Skin of body (tissue), 2 donors: ENCODE measurements around the gene BHLHE23. TPM values are rescaled to one million over a fixed set of nuclear protein-coding genes. Genes with fewer than 3 reads are reported as not detected.
A peak's percentile ranks its signal among the peaks of the same experiment; 100 is the strongest.

Experiments used
- DNase-seq: peaks from one replicate; lab custom pipeline; 2025; lab: John Stamatoyannopoulos, UW
- total RNA-seq: library from RNA; depleted of rRNA; stranded (reverse); fragments of >200 nt; gene quantifications from one replicate; pipeline ENCODE4 v1.2.3, GENCODE V29; 2014

BHLHE23 gene
- total RNA-seq, 1 donor from 2014 or later, result not detected

DNA sequence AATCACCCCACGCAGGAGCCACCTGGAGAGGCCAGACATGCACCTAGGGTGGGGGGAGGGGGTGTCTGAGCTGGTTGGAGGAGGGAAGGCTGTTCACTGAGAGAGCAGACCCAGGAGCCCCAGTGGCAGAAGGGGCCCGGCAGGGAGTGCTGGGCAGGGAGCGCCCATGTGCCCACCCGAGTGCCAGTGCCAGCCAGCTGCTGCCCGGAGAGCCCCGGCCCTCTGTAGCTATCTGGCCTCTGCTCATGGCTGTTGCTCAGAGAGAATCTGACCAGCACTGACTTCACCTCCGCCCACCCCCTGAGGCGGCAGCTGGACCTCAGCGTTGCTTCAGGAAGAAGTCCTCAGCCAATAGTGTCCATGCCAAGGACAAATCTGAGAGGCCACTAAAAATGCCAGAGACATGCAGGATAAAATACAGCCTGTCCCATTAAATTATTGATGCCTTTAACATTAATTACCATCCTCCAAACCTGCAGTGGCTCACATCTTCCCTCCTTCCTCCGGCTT is 31.5 kb downstream of the BHLHE23 start:
- no peak for DNase-seq

DNA sequence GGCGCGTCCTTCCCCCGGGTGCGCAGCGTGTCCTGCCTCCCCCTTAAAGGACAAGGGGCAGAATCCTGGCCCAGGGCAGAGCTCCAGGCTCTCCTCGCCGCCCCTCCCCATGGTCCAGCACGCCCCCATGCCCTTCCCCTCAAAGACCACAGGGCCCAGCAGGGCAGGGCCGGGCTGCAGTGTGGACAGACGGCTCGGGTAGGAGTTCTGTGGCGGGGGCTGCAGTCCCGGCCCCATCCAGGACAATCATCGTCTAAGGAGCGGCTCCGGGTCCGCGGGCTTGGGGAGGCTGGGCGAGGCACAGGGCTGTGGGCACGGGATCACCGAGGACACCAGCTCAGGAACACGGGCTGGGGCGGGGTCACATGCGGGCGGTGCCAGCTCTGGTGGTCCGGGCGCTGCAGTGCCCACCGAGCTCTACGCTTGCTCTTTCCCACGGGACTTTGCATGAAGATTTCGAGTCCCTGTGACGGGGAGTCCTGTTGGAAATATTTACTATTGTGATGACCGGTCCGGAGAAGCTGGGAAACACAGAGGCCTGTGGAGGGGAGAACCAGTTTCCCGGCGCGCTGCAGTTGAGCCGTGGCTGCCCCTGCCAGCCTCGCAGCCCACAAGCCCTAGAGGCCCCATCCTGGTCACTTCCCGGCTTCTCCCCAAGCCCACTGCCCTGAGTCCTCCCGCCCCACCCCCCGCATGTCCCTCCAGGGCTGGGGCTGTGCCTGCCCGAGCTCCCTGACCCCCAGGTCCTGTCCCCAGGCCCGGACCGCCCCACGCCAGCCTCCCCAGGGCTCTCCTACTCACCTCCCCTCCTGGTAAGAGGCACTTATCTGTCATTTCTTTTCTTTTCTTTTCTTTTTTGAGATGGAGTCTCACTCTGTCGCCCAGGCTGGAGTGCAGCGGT is 33.7 kb downstream of the BHLHE23 start:
- DNase-seq, result no peak

DNA sequence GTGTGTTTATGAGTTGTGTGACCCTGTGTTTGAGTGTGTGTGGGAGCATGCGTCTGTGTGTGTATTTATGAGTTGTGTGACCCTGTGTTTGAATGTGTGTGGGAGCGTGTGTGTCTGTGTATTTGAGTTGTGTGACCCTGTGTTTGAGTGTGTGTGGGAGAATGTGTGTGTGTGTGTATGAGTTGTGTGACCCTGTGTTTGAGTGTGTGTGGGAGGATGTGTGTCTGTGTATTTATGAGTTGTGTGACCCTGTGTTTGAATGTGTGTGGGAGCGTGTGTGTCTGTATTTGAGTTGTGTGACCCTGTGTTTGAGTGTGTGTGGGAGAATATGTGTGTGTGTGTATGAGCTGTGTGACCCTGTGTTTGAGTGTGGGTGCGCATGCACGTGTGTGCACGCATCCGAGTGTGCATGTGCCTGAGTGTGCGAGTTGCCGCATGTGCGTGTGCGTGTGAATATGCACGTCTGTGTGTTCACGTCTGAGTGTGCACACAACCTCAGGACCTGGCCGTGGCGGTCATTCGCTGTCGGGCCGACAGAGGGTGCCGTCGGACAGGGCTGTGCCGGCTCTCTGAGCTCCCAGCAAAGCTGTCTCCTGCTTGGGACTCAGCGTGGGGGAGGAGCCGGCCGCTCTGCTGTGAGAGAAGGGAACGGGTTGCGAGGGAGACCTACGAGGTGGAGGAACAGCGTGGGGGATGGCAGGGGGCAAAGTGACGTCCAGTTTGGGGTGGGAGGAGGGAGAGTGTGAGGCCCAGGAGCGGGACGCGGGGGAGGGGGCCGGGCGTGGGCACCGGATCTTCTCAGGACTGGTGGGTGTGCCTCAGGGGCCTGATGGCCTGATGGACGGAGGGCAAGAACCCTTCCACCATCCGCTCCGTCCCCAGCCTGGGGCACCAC is 34.6 kb downstream of the BHLHE23 start:
- DNase-seq, result peak; percentile 51

DNA sequence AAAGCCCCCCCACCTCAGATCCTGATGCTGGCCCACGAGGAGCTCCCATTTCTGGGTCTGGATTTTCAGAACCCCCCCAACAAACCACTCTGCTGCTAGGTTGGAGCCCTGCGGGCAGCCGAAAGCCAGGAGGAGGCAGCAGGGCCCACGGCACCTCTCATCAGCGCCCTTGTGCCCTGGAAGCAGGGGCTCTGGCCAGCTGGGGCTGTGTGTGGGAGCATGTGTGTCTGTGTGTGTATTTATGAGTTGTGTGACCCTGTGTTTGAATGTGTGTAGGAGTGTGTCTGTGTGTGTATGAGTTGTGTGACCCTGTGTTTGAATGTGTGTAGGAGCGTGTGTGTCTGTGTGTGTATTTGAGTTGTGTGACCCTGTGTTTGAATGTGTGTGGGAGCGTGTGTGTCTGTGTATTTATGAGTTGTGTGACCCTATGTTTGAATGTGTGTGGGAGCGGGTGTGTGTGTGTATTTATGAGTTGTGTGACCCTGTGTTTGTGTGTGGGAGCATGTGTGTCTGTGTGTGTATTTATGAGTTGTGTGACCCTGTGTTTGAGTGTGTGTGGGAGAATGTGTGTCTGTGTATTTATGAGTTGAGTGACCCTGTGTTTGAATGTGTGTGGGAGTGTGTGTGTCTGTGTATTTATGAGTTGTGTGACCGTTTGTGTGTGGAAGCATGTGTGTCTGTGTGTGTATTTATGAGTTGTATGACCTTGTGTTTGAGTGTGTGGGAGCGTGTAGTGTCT is 35.4 kb downstream of the BHLHE23 start:
- DNase-seq, result no peak

DNA sequence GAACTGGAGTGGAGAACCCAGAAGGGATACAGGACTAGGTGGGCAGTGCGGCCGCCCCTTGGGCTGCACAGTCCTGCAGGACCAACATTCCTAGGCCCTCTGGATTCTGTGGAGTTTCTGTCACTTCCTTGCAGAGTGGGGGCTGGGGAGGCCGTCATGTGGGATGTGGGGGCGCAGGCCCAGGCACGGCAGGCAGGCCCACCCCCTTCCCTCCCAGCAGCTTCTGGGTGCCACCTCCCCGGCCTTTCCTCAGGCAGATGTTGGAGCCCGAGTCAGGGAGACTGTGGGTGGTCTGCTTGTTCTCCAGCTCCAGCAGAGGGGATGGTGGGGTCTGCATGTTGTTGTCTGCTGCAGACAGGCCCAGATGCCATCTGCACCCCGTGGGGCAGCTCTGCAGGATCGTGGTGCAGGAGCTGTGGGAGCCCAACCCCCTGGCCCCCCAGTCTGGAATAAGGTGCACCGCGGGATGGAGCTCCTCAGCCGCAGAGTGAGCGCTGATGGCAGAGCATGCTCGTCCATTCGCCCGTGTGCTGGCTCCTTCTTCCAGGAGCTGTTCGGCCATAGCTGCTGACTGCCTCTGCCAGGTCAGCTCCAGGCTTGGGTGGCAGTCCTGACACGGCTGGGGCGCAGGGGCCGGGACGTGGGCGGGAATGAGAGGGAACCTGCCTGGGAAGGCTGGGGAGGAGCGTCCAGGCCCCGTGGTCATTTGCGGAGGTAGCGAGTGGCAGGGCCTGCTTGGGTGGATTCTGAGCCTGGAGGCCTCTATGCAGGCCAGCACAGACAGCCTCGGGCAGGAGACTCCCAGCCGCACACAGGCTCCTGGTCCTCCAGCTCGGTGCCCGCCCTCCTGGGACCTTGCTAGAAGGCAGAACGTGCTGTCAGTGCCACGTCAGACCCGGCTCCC is 36.2 kb downstream of the BHLHE23 start:
- no peak for DNase-seq

DNA sequence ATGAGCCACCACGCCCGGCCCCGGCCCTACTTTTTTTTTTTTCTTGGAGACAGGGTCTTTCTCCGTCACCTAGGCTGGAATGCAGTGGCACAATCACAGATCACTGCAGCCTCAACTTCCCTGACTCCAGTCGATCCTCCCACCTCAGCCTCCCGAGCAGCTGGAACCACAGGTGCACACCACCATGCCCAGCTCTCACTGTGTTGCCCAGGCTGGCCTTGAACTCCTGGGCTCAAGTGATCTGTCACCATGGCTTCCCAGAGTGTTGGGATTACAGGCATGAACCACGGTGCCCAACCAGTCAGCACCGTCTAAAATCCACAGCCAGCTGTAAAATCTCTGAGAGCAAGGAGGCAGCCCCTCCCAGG is 36.8 kb downstream of the BHLHE23 start:
- DNase-seq, result no peak

DNA sequence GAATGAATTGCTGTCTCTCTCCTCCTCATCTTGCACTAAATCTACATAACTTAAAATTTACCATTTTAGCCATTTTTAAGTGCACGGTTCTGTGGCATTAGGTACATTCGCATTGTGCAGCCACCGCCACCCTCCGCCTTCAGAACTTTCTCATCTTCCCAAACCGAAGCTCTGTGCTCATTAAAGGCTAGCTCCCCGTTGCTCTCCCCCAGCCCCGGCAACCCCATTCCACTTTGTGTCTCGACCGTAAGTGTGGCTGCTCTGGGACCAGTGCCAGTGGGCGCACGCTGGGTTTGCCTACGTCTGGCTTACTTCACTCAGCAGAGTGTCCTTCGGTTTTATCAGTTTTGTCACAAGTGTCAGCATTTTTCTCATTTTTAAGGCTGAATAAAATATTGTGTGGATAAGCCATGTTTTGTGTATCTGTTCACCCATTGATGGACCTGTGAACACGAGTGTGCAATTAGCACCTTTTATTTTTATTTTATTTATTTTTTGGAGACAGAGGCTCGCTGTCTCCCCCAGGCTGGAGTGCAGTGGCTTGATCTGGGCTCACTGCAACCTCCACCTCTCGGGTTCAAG is 37.5 kb downstream of the BHLHE23 start:
- no peak for DNase-seq

DNA sequence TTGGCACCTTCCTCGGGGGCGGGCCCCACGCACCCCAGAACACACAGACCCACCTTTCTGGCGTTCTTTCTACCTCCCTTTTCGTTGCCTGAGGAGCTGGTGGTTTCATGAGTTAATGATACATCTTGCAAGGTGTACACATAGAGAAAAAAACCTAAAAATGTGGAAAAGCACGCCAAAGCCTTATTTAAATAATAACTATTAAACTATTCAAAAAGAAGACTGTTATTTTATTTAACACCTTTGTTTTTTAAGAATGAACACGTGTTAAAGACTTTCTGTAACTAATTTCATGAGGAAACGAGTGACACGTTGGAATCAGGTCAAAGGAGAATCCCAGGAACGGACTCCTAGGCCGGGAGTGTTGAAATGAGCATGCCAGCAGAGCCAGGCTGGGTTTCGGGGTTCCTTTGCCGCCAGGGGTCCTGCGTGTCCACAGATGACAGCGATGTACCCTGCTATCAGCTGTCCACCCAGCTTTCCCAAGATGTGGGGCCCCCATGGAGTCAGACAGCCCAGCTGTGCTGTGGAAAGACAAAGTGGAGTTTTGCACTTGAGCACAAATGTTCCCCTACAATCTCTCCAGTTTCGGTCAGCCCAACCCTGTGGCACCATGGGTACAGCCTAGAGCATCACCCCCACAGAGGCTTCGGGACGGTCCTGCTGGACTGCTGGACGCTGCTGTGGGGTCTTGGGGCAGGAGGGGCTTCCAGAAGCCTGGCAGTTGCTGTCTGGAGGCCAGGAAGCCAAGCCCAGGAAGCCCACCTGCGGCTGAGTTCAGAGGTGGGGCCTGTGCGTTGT is 38.2 kb downstream of the BHLHE23 start:
- DNase-seq, result no peak

DNA sequence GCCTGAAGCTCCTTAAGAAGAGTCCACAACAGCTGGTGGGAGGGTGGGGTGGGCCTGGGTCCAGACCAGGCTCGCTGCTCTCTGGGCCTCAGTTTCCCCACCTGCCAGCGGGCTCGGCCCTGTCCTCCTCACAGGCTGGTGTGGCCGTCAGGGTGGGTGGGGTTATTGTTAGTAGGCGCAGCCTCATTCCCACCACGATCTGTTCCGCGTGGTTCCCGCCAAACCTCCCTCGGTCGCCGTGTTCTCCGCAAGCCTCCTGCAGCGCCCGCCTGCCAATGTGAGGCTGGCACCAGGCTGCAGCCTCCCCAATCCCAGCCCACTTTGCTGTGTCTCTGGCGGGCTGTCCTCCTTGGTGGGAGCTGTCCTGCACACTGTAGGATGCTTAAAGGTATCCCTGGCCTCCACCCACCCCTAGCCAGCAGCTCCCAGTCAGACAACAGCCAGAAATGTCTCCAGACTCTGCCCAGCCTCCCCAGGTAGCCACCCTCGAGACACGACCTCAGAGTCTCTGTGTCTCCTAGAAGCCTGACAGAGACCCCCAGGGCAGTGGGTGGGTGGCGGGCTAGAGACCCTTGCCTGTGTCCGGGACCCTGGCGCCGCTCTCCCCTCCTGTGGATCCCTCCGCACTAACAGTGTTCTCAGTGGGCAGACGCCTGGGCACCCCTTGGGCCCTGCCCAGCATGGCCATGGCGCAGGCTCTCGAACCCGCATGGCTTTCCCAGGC is 39.0 kb downstream of the BHLHE23 start:
- DNase-seq, result no peak

DNA sequence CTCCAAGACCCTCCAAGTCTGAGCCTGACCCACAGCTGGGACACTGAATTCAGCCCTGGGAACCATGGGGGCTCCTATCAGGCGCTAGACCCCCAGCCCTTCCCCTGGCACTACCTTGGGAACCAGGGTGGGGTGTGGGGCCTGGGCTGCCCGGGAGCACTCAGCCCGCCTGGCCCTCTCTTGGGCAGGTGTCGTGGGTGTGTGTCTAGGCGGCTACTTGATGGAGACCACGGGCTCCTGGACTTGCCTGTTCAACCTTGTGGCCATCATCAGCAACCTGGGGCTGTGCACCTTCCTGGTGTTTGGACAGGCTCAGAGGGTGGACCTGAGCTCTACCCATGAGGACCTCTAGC is 39.6 kb downstream of the BHLHE23 start:
- DNase-seq, result no peak

DNA sequence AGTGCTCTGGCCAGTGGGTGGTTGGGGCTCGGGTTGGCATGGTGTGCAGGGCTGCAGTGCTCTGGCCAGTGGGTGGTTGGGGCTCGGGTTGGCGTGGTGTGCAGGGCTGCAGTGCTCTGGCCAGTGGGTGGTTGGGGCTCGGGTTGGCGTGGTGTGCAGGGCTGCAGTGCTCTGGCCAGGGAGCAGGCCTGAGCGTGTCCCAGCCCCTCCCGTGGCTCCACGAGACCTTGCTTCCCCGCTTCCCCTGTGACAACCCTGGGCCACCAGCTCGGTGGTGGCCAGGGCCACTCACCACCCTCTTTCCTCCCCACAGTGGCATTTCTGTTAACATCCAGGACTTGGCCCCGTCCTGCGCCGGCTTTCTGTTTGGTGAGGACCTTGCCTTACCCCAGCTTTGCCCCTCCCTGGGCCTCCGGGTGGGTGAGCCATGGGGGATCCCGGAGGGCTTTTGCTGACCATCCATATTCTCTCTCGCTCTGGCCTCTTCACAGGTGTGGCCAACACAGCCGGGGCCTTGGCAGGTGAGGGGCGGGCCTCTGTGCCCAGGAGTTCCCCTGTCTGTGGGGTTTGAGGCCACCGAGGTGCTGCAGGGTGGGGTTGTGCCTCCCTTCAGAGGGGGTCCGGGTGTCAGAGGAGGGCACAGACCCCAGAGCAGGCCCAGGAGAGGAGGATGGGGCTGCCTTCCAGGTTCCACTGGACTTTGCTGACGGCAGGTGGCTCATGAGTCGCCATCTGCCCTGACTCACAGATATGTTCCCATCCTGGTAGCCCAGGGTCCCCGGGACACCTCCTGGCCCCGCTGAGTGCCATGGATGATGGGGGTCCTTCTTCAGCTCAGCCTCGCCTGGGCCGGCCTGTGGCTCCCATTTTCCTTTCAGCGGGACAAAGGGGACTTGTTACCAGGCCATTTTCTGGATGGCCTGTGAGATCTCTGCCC is 40.3 kb downstream of the BHLHE23 start:
- no peak for DNase-seq

DNA sequence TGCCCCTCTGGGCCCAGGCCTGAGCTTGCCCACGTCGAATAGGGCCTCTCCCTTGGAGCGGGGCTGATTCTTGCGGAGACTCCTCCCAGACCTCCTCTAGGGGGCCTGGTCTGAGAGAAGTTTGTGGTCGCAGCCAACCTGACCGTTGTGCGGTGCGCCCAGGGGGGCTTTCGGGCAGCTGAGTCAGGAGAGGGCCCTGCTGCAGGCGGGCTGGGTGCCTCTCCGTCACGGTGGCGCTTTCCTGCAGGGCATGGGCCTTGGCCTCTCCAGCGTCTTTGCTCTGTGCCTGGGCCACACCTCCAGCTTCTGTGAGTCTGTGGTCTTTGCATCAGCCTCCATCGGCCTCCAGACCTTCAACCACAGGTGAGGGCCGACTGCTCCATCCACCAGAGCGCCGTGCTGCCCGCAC is 41.4 kb downstream of the BHLHE23 start:
- no peak for DNase-seq

DNA sequence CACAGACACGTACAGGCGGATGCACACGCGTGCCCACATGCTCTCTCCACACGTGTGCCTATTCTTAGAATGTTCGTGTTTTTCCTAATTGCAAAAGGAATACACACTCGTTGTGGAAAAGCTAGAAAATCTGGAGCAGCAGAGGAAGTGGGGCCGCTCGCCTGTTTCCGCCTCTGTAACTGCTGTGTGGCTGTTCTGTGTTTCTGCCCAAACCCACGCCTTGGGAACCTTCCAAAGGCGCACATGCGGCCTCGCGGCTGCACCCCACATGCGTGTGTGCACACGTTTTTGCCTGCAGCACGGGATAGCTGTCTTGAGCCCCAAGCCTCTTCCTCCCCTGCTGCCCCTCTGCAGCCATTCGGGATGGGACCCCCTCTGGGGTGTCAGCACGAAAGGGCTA is 42.1 kb downstream of the BHLHE23 start:
- DNase-seq, result peak; percentile 28

DNA sequence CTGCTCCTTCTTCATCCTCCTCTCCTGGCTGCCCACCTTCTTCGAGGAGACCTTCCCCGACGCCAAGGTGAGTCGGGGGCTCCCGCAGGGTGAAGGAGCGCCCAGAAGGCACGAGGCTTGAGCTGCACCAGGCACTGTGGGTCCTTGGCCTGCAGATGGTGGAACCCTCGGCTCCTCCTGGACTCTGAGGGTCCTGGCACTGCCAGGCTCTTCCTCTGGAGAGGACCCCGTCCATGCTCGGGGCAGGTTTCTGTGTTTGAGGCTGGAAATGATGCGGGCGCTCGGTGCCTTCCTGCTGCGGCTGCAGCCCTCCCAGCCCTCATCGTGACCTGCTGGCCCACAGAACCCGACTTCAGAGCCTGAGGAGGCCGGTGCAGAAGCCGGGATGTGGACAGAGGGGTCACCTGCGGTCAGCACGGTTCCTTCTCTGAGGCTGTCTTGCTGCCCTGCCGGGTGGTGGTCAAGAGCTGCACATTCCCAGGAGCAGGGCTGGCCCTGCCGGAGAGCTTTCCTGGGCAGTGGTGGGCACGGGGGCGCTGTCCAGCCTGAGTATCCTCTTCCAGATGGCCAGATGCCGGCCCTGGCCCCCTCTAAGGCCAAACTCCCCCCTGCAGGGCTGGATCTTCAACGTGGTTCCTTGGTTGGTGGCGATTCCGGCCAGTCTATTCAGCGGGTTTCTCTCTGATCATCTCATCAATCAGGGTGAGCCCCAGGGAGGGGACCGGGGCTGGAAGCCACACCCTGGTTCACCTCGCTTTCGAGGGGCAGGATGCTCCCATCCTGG is 43.0 kb downstream of the BHLHE23 start:
- DNase-seq, result no peak

DNA sequence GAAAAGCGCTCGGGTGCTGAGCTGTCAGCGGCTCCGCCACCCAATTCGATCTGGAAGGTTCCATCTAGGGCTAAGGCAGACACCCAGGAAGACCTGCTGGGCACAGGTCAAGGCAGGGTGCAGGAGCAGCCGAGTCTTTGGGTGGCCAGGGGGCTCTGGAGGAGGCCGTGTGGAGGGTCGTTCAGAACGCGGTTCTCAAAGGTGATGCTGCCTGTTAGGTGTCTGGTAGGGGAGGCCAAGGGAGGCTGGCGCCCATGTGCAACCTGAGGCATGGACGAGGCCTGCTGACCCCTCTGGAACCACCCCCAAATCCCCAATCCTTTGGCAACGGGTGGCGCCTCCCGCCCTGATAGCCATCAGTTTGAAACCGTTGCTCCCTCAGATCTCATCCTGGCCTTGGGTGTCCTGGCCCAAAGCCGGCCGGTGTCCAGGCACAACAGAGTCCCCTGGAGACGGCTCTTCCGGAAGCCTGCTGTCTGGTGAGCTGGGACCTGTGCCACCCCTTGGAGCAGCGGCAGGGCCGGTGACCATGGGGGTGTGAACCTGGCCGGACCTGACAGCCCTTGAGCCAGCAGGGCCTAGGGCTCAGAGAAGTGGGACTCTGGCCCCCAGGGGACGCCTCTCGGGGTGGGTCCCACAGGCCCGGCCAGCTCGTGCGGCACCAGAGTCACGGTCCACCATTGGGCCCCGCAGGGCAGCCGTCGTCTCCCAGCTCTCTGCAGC is 43.7 kb downstream of the BHLHE23 start:
- no peak for DNase-seq
